CD8-positive, alpha-beta memory T cell (primary cell): ENCODE data around the gene TRMT44. TPM values are rescaled to one million over a fixed set of nuclear protein-coding genes. Genes with fewer than 3 reads are reported as not detected.

Experiments used
- CTCF ChIA-PET: fragments of 350-600 bp; sonication (Branson Sonifier 250); formaldehyde crosslinking; loops from one replicate; lab custom pipeline; 2021; ENCODE audit warnings: antibody characterized with exemption; lab: Charles Lee
- POLR2A ChIA-PET: fragments of 350-600 bp; sonication (Branson Sonifier 250); formaldehyde crosslinking; loops from one replicate; lab custom pipeline; 2021; ENCODE audit warnings: antibody characterized with exemption; lab: Charles Lee
- DNase-seq, 5 donors: peaks; one replicate each; pipeline versions ENCODE4 v3.0.0 to v3.0.0-alpha.2; 2020 to 2022; ENCODE audit warnings: mixed read lengths in 1 of 5
- H3K27ac ChIP-seq: one replicate; pipeline ENCODE4 v1.7.0; 2013; ENCODE audit warnings: low read depth, mild to moderate bottlenecking, low read length, moderate library complexity
- H3K27me3 ChIP-seq: 2 replicates; pipeline ENCODE4 v1.7.0; 2013; ENCODE audit warnings: low read length, mild to moderate bottlenecking; ENCODE audit not compliant: insufficient read depth, poor library complexity, severe bottlenecking
- H3K36me3 ChIP-seq: 2 replicates; pipeline ENCODE4 v1.7.0; 2013; ENCODE audit warnings: mild to moderate bottlenecking, low read length, moderate library complexity; ENCODE audit not compliant: insufficient read depth
- H3K4me1 ChIP-seq: 2 replicates; pipeline ENCODE4 v1.7.0; 2013; ENCODE audit warnings: mild to moderate bottlenecking, low read length, moderate library complexity; ENCODE audit not compliant: insufficient read depth
- H3K4me3 ChIP-seq: 2 replicates; pipeline ENCODE4 v1.7.0; 2013; ENCODE audit warnings: mild to moderate bottlenecking, low read length
- H3K9me3 ChIP-seq: 2 replicates; pipeline ENCODE4 v1.7.0; 2013; ENCODE audit warnings: mild to moderate bottlenecking, low read length
- H3K27ac Mint-ChIP-seq, 8 donors: one replicate each; pipeline ENCODE4 v1.8.0; 2020 to 2021; ENCODE audit warnings: mixed read lengths in 8 of 8, mild to moderate bottlenecking in 6 of 8, inconsistent platforms in 3 of 8, moderate library complexity in 3 of 8
- H3K27me3 Mint-ChIP-seq, 2 donors: one replicate each; pipeline ENCODE4 v1.8.0; 2020 to 2021; ENCODE audit warnings: mixed read lengths in 2 of 2, mild to moderate bottlenecking in 1 of 2, moderate library complexity in 1 of 2
- H3K36me3 Mint-ChIP-seq, 3 donors: one replicate each; pipeline ENCODE4 v1.8.0; 2020 to 2021; ENCODE audit warnings: mixed read lengths in 3 of 3, inconsistent platforms in 1 of 3, mild to moderate bottlenecking in 1 of 3
- H3K4me1 Mint-ChIP-seq, 3 donors: one replicate each; pipeline ENCODE4 v1.8.0; 2020 to 2021; ENCODE audit warnings: mixed read lengths in 3 of 3, inconsistent platforms in 1 of 3, mild to moderate bottlenecking in 1 of 3
- H3K4me3 Mint-ChIP-seq, 7 donors: one replicate each; pipeline ENCODE4 v1.8.0; 2020 to 2021; ENCODE audit warnings: mixed read lengths in 7 of 7, mild to moderate bottlenecking in 6 of 7, moderate library complexity in 4 of 7, inconsistent platforms in 2 of 7
- H3K9me3 Mint-ChIP-seq, 5 donors: one replicate each; pipeline ENCODE4 v1.8.0; 2020 to 2022; ENCODE audit warnings: mixed read lengths in 5 of 5, mild to moderate bottlenecking in 3 of 5, moderate library complexity in 2 of 5, inconsistent platforms in 1 of 5
- polyA plus RNA-seq: library from polyadenylated mRNA; unstranded; fragments of 300-500 nt; fragmentation: Illumina TruSeq; gene quantifications from one replicate; pipeline ENCODE4 v1.2.3, GENCODE V29; 2021
- total RNA-seq, 2 experiments: library from RNA; stranded (reverse); gene quantifications; one replicate each; pipeline ENCODE4 v1.2.3, GENCODE V29; 2021

TRMT44 gene
- total and polyA plus RNA-seq, 3 experiments from 2014 or later = 13.8 to 25.6 (median 25.2) TPM

DNA sequence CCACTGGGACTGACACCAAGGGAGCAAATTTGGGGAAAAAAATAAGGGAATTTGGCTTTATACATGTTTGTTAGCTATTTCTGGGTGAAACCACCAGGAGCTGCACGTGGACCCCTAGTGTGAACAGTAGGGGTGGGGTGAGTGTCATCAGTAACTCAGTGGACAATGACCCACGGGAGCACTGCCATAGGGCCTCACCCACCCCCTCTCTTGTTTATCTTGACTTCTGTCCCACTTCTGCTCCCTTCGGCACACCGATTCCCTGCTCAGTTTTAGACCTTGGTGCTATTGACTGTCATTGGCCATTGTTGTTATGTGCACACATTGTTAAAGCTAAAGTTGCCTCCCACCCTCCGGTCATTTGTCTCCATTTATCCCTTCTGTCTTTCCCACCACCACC, 9.0 kb upstream of the TRMT44 start:
- Mint-ChIP-seq H3K4me1 (peaks cover 43 to 63% (median 59%) of the 10 kb centered on the region in 3 donors), H3K4me3 (peak overlapping the region in 3 of 7 donors; percentile 44 to 62 (median 56)), H3K27me3 (peaks cover 0 to 3% of the 10 kb centered on the region in 2 donors), H3K9me3 (no peaks in the 10 kb centered on the region), H3K36me3 (peaks cover 0 to 18% (median 0%) of the 10 kb centered on the region in 3 donors), H3K27ac (peak overlapping the region in 3 of 8 donors; percentile 67 to 81 (median 72))
- no peak for DNase-seq
- Histone ChIP-seq H3K27ac (no peak overlapping the region), H3K27me3 (no peaks in the 10 kb centered on the region), H3K4me3 (no peak overlapping the region), H3K36me3 (no peaks in the 10 kb centered on the region), H3K4me1 (peaks cover 24% of the 10 kb centered on the region), H3K9me3 (no peaks in the 10 kb centered on the region)
- CTCF ChIA-PET = no interaction called here
- POLR2A ChIA-PET = no interaction called here

DNA sequence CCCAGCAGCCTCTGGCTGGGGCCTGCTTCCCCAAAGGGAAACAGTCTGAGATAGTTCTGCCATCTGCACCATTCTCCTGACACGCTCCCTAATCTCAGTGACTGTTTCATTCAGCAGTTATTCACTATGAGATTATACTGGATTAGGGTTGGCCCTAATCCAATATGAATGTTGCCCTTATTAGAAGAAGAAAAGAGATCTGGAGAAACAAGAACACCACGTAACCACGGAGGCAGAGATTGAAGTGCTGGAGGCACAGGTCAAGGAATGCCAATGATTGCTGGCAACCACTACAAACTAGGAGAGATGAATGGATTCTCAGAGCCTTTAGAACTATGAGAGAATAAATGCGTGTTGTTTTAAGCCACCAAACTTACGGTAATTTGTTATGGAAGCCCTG, 7.4 kb upstream of the TRMT44 start:
- Histone ChIP-seq H3K27me3 (no peaks in the 10 kb centered on the region), H3K36me3 (no peaks in the 10 kb centered on the region), H3K27ac (no peak overlapping the region), H3K4me3 (no peak overlapping the region), H3K9me3 (no peaks in the 10 kb centered on the region), H3K4me1 (peaks cover 15% of the 10 kb centered on the region)
- DNase-seq = no peak
- ChIA-PET CTCF (no interaction called here), POLR2A (no interaction called here)
- Mint-ChIP-seq H3K4me1 (peaks cover 46 to 63% (median 55%) of the 10 kb centered on the region in 3 donors), H3K36me3 (peaks cover 0 to 15% (median 0%) of the 10 kb centered on the region in 3 donors), H3K27ac (peak overlapping the region in 5 of 8 donors; percentile 18 to 98 (median 26)), H3K27me3 (peaks cover 0 to 1% of the 10 kb centered on the region in 2 donors), H3K9me3 (no peaks in the 10 kb centered on the region), H3K4me3 (peak overlapping the region in 1 of 7 donors; percentile 4)

DNA sequence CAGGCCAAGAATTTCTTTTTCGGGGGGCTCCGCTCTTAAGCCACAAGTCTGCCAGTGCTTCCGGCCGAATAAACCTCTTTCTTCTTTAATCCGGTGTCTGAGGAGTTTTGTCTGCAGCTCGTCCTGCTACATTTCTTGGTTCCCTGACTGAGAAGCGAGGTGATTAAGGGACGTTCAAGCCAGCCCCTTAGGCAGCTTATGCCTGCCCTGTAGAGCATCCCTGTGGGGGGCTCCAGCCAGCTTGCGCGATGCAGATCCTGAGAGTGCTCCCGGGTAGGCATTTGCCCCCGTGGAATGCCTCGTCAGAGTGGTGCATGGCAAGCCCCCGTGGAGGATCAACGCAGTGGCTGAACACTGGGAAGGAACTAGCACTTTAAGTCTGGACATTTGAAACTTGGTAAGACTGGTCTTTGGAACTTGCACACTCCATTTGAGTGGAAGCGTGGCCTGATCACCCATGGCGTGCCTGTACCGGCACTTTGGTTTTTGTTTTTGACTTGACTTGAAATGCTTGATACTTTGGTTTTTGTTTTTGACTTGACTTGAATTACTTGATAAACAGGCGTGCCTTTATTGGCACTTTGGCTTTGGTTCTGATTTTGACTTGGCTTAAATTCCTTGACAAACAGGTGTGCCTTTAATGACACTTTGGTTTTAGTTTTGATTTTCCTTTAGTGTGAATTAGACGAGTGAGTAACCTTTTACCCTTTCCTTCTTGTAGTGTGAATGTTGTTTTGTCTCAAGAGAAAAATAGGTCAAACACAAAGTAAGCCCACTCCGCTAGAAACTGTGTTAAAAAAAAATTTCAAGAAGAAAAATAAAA, 6.1 kb upstream of the TRMT44 start:
- CTCF ChIA-PET = no interaction called here
- Histone ChIP-seq H3K4me3 (no peak overlapping the region), H3K27ac (no peak overlapping the region), H3K4me1 (peaks cover 13% of the 10 kb centered on the region), H3K9me3 (no peaks in the 10 kb centered on the region), H3K27me3 (no peaks in the 10 kb centered on the region), H3K36me3 (no peaks in the 10 kb centered on the region)
- Mint-ChIP-seq H3K4me3 (peak overlapping the region; percentile 57 to 85 (median 80)), H3K27me3 (no peaks in the 10 kb centered on the region), H3K27ac (peak overlapping the region in 7 of 8 donors; percentile 35 to 98 (median 92)), H3K9me3 (no peaks in the 10 kb centered on the region), H3K4me1 (peaks cover 46 to 62% (median 57%) of the 10 kb centered on the region in 3 donors), H3K36me3 (peaks cover 0 to 13% (median 0%) of the 10 kb centered on the region in 3 donors)
- no peak for DNase-seq
- POLR2A ChIA-PET = no interaction called here

DNA sequence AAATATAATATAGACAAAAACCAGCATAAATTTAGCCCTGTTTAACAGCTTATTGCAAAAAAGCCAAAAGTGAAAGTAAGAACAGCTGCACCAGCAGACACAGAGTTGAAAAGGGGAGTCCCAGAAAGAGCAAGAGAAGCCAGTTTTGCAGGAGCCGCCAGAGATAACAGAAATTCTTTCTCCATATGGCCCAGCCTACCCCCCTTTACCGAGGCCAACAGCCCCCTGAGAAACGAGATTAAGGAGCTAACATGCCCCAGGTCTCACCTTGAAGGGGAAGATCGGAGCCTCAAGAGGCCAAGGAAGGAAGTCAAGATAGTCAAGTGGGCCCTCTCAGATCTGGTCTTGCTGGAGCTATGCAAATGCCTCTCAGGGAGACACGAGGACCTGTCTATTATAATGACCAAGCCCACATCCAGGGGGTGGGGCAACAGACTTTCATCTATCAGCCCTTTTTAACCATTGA, 4.9 kb upstream of the TRMT44 start:
- Mint-ChIP-seq H3K4me3 (peak overlapping the region; percentile 72 to 90 (median 80)), H3K9me3 (peaks cover 0 to 8% (median 0%) of the 10 kb centered on the region in 5 donors), H3K36me3 (peaks cover 0 to 20% (median 2%) of the 10 kb centered on the region in 3 donors), H3K4me1 (peaks cover 56 to 73% (median 69%) of the 10 kb centered on the region in 3 donors), H3K27ac (peak overlapping the region; percentile 71 to 98 (median 92)), H3K27me3 (no peaks in the 10 kb centered on the region)
- ChIA-PET CTCF (interaction anchor here (0.8 to 1.1 kb wide), 2 partner anchors 8 to 9 kb away, joined by 3 read pairs; no protein-coding TSS in a partner anchor), POLR2A (interaction anchor here (0.7 kb wide), 1 partner anchor 615 kb away, joined by 6 read pairs; no protein-coding TSS in a partner anchor)
- H3K4me1 ChIP-seq = peaks cover 20% of the 10 kb centered on the region
- DNase-seq = peak in 3 of 5 donors; percentile 5 to 22 (median 21)
- H3K4me3 ChIP-seq = peak overlapping the region; percentile 58
- no peaks in the 10 kb centered on the region for H3K36me3 ChIP-seq
- H3K9me3 ChIP-seq = no peaks in the 10 kb centered on the region
- H3K27me3 ChIP-seq = no peaks in the 10 kb centered on the region
- peak overlapping the region; percentile 66 for H3K27ac ChIP-seq

DNA sequence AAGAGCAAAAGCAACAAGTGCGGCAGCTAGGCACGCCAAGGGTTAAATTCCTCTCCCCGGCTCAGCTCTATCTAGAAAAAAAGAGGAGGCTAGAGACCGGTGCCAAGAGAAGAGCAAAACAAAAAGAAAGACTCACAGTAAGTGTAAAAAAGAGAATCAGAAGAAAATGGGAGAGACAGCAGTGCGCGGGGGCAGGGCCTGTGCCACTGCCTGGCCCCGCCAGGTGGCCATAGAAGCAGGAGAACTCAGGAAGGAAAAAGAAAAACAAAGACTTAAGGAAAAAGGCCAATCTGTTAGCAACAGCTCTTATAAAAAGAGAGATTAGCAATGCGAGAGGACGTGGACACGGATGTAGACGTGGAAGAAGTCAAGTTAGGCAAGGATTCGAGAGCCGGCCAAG, 3.3 kb upstream of the TRMT44 start:
- POLR2A ChIA-PET = no interaction called here
- Histone ChIP-seq H3K27ac (no peak overlapping the region), H3K4me1 (peaks cover 32% of the 10 kb centered on the region), H3K36me3 (no peaks in the 10 kb centered on the region), H3K9me3 (no peaks in the 10 kb centered on the region), H3K27me3 (no peaks in the 10 kb centered on the region), H3K4me3 (no peak overlapping the region)
- CTCF ChIA-PET = interaction anchor here (1.3 kb wide), 1 partner anchor 9 kb away, joined by 4 read pairs; no protein-coding TSS in a partner anchor
- peaks cover 65 to 82% (median 82%) of the 10 kb centered on the region in 3 donors for H3K4me1 Mint-ChIP-seq
- peak overlapping the region in 4 of 7 donors; percentile 5 to 97 (median 28) for H3K4me3 Mint-ChIP-seq
- peaks cover 0 to 8% (median 0%) of the 10 kb centered on the region in 5 donors for H3K9me3 Mint-ChIP-seq
- no peak for DNase-seq
- H3K27ac Mint-ChIP-seq = peak overlapping the region in 7 of 8 donors; percentile 31 to 98 (median 81)
- peaks cover 0 to 19% (median 2%) of the 10 kb centered on the region in 3 donors for H3K36me3 Mint-ChIP-seq
- no peaks in the 10 kb centered on the region for H3K27me3 Mint-ChIP-seq

DNA sequence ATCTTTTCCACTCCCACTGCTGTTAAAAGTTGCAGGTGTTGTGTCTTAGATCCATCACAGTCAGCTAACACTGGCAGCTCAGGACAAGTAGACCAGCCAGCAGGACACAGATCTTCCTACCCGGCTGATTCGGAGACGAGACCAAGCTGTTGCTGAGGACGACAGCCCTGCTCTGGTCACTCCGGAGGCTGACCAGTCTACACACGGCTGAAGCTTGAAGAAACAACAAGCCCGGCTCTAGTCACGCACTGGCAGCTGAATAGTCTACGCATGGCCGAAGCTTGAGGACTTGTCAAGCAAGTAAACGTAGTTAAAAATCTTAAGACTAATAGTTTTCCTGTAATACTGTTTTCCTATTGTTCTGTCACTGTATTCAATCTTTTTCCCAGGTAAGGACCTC, 1.8 kb upstream of the TRMT44 start:
- Mint-ChIP-seq H3K27me3 (no peaks in the 10 kb centered on the region), H3K4me3 (peak overlapping the region in 6 of 7 donors; percentile 21 to 97 (median 78)), H3K9me3 (peaks cover 0 to 8% (median 0%) of the 10 kb centered on the region in 5 donors), H3K36me3 (peaks cover 0 to 14% (median 2%) of the 10 kb centered on the region in 3 donors), H3K27ac (peak overlapping the region; percentile 10 to 99 (median 76)), H3K4me1 (peaks cover 78 to 90% (median 88%) of the 10 kb centered on the region in 3 donors)
- Histone ChIP-seq H3K4me1 (peaks cover 46% of the 10 kb centered on the region), H3K9me3 (no peaks in the 10 kb centered on the region), H3K27ac (no peak overlapping the region), H3K36me3 (no peaks in the 10 kb centered on the region), H3K27me3 (no peaks in the 10 kb centered on the region), H3K4me3 (no peak overlapping the region)
- ChIA-PET CTCF (no interaction called here), POLR2A (no interaction called here)
- no peak for DNase-seq

DNA sequence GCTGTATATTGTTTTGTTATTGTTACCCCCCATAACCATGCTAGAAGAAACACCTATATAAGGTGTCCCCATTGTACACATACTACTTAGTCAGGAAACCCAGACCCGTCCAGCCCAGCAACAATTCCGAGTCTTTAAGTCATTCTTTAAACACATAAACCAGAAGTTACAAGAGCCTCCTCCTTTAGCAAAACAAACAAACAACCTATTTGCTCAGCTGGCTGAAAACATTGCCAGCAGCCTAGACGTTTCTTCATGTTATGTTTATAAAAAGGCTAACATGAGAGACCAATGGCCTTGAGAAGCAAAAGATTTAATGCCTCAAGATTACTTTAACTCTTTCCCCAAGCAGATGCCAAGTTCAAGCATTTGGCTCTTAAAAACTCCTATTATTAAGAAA, 1.4 kb upstream of the TRMT44 start:
- H3K27me3 ChIP-seq = no peaks in the 10 kb centered on the region
- Mint-ChIP-seq H3K36me3 (peaks cover 0 to 14% (median 2%) of the 10 kb centered on the region in 3 donors), H3K27ac (peak overlapping the region; percentile 10 to 99 (median 76)), H3K4me3 (peak overlapping the region in 6 of 7 donors; percentile 21 to 97 (median 78)), H3K27me3 (no peaks in the 10 kb centered on the region), H3K9me3 (peaks cover 0 to 8% (median 0%) of the 10 kb centered on the region in 5 donors), H3K4me1 (peaks cover 78 to 90% (median 89%) of the 10 kb centered on the region in 3 donors)
- POLR2A ChIA-PET = interaction anchor here (1.9 kb wide), 1 partner anchor 11 kb away, joined by 8 read pairs; no protein-coding TSS in a partner anchor
- H3K4me3 ChIP-seq = peak overlapping the region; percentile 92
- peaks cover 47% of the 10 kb centered on the region for H3K4me1 ChIP-seq
- H3K27ac ChIP-seq = no peak overlapping the region
- no peaks in the 10 kb centered on the region for H3K36me3 ChIP-seq
- CTCF ChIA-PET = no interaction called here
- no peak for DNase-seq
- no peaks in the 10 kb centered on the region for H3K9me3 ChIP-seq
